ENCODE data around the gene RTN4. TPM values are rescaled to one million over a fixed set of nuclear protein-coding genes. Genes with fewer than 3 reads are reported as not detected.

The RTN4 gene
- total and polyA plus RNA-seq, 2 experiments from 2014 or later, result 218 to 221 TPM

GRCh38 chr2:54954158-54954557 is 96.1 kb downstream of the RTN4 start (continued):
- TF ChIP-seq ZNF462 (CRISPR knock-in tag; IDR thresholded peaks at IDR 0.05) (no peak), EZH2phosphoT487 (IDR thresholded peaks at IDR 0.05; ENCODE audit: unreplicated experiment) (no peak), EZH2 (IDR thresholded peaks at IDR 0.05; ENCODE audit: low read depth, unreplicated experiment) (no peak), NANOG (IDR thresholded peaks at IDR 0.05; ENCODE audit: borderline replicate concordance) (no peak), JUNB (IDR thresholded peaks at IDR 0.05; ENCODE audit: unreplicated experiment) (no peak), ETS1 (IDR thresholded peaks at IDR 0.05) (no peak), ZNF331 (CRISPR knock-in tag; IDR thresholded peaks at IDR 0.05; ENCODE audit: low read depth) (no peak), REST (IDR thresholded peaks at IDR 0.05; ENCODE audit: unreplicated experiment) (no peak)

Measured in GM23338 (cell line).